ENCODE measurements around the gene PPARA.

DNA sequence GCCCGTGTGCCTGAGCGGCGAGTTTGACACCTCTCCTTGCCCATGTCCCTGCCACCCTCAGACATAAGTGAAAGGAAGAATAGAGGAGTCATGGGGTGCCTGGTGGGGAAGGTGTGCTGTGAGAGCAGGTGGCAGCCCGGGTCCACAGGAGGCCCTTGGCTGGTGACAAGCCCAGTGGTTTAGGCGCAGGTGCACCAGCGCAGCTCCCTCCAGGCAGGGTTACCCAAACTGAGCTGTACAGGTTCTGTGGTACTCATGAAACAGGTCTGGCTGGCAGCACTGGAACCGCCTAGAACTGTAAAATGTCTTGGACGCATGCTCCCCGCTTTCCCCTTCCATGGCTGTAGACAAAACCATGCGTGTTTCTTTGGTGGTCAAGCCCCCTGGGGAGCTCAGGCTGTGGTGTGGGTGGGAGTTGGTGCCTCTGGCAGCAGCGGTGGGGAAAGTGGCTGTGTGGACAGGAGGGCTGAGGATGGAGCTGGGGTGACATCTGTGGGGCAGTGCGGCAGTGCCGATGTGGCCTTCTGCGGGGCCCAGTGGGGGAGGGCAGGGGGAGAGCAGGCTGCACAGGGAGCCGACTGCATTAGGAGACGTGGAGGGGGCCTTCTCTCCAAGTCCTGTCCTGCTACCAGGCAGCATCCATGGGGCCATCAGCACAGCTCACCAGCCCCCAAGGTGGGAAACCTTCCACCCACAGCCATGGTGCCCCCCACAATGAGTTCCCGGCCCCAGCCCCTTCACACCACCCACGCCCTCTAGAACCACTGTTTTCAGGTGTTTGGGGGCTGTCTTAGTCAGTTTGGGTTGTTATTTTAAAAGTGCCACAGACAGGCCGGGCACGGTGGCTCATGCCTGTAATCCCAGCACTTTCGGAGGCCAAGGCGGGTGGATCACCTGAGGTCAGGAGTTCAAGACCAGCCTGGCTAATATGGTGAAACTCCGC lies 140.8 kb downstream of the PPARA start:
- no peak for TF ChIP-seq EP300 (IDR thresholded peaks at IDR 0.05; ENCODE audit: borderline replicate concordance)
- TF ChIP-seq, protein P1, sequence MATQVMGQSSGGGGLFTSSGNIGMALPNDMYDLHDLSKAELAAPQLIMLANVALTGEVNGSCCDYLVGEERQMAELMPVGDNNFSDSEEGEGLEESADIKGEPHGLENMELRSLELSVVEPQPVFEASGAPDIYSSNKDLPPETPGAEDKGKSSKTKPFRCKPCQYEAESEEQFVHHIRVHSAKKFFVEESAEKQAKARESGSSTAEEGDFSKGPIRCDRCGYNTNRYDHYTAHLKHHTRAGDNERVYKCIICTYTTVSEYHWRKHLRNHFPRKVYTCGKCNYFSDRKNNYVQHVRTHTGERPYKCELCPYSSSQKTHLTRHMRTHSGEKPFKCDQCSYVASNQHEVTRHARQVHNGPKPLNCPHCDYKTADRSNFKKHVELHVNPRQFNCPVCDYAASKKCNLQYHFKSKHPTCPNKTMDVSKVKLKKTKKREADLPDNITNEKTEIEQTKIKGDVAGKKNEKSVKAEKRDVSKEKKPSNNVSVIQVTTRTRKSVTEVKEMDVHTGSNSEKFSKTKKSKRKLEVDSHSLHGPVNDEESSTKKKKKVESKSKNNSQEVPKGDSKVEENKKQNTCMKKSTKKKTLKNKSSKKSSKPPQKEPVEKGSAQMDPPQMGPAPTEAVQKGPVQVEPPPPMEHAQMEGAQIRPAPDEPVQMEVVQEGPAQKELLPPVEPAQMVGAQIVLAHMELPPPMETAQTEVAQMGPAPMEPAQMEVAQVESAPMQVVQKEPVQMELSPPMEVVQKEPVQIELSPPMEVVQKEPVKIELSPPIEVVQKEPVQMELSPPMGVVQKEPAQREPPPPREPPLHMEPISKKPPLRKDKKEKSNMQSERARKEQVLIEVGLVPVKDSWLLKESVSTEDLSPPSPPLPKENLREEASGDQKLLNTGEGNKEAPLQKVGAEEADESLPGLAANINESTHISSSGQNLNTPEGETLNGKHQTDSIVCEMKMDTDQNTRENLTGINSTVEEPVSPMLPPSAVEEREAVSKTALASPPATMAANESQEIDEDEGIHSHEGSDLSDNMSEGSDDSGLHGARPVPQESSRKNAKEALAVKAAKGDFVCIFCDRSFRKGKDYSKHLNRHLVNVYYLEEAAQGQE (IDR thresholded peaks at IDR 0.05; ENCODE audit: low read depth), result no peak
- TF ChIP-seq RAD21 (IDR thresholded peaks at IDR 0.05; ENCODE audit: low read depth), result no peak
- TF ChIP-seq TEAD4 (IDR thresholded peaks at IDR 0.05), result no peak
- TF ChIP-seq, protein P2, sequence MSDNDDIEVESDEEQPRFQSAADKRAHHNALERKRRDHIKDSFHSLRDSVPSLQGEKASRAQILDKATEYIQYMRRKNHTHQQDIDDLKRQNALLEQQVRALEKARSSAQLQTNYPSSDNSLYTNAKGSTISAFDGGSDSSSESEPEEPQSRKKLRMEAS (IDR thresholded peaks at IDR 0.05), result no peak
- TF ChIP-seq YY1 (IDR thresholded peaks at IDR 0.05; ENCODE audit: low read depth), result no peak
- TF ChIP-seq CREB1 (IDR thresholded peaks at IDR 0.05; ENCODE audit: low read depth), result no peak
- no peak for TF ChIP-seq FOXM1 (IDR thresholded peaks at IDR 0.05; ENCODE audit: borderline replicate concordance, low read depth)
- no peak for TF ChIP-seq CEBPB (IDR thresholded peaks at IDR 0.05)
- no peak for TF ChIP-seq TCF12 (IDR thresholded peaks at IDR 0.05; ENCODE audit: low read depth)
- TF ChIP-seq ZBTB7A (IDR thresholded peaks at IDR 0.05; ENCODE audit: low read depth), result no peak
- TF ChIP-seq, protein P3, sequence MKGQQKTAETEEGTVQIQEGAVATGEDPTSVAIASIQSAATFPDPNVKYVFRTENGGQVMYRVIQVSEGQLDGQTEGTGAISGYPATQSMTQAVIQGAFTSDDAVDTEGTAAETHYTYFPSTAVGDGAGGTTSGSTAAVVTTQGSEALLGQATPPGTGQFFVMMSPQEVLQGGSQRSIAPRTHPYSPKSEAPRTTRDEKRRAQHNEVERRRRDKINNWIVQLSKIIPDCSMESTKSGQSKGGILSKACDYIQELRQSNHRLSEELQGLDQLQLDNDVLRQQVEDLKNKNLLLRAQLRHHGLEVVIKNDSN (IDR thresholded peaks at IDR 0.05), result no peak
- no peak for TF ChIP-seq TAF1 (IDR thresholded peaks at IDR 0.05; ENCODE audit: low read depth)
- TF ChIP-seq EGR1 (IDR thresholded peaks at IDR 0.05), result no peak
